CD4-positive, alpha-beta T cell treated with Interleukin-12 subunit alpha and Interleukin-12 subunit beta, for 1 hour (primary cell): ENCODE results near the gene SLC22A23.

Experiments used
- DNase-seq: peaks from one replicate; pipeline ENCODE4 v3.0.0-alpha.2; 2020

Gene SLC22A23

GRCh38 chr6:3350252-3350796 is 106.5 kb downstream of the SLC22A23 start:
- no peak for DNase-seq

- DNase-seq = no peak
Measured at GRCh38 chr6:3349388-3350251, 107.2 kb downstream of the SLC22A23 start.

GRCh38 chr6:3348821-3349220 is 108.0 kb downstream of the SLC22A23 start:
- DNase-seq = no peak

GRCh38 chr6:3347826-3348225 is 109.0 kb downstream of the SLC22A23 start:
- DNase-seq = no peak

GRCh38 chr6:3347247-3347646 is 109.6 kb downstream of the SLC22A23 start:
- DNase-seq = no peak

- DNase-seq = no peak
Measured at GRCh38 chr6:3346476-3346875, 110.4 kb downstream of the SLC22A23 start.

- DNase-seq = no peak
Measured at GRCh38 chr6:3345836-3346235, 111.0 kb downstream of the SLC22A23 start.

GRCh38 chr6:3343089-3343883 is 113.6 kb downstream of the SLC22A23 start:
- DNase-seq = no peak

- no peak for DNase-seq
Measured at GRCh38 chr6:3341467-3341866, 115.4 kb downstream of the SLC22A23 start.

GRCh38 chr6:3340894-3341293 is 116.0 kb downstream of the SLC22A23 start:
- no peak for DNase-seq

GRCh38 chr6:3340358-3340802 is 116.5 kb downstream of the SLC22A23 start:
- no peak for DNase-seq

- no peak for DNase-seq
Measured at GRCh38 chr6:3339811-3340210, 117.0 kb downstream of the SLC22A23 start.

- DNase-seq = no peak
Measured at GRCh38 chr6:3337521-3338350, 119.1 kb downstream of the SLC22A23 start.

GRCh38 chr6:3336859-3337515 is 119.9 kb downstream of the SLC22A23 start:
- DNase-seq = no peak

- DNase-seq = no peak
Measured at GRCh38 chr6:3336066-3336786, 120.6 kb downstream of the SLC22A23 start.

- no peak for DNase-seq
Measured at GRCh38 chr6:3335169-3335568, 121.7 kb downstream of the SLC22A23 start.

- no peak for DNase-seq
Measured at GRCh38 chr6:3334555-3334954, 122.3 kb downstream of the SLC22A23 start.

GRCh38 chr6:3333263-3333662 is 123.6 kb downstream of the SLC22A23 start:
- DNase-seq = no peak

- DNase-seq = no peak
Measured at GRCh38 chr6:3331971-3332370, 124.9 kb downstream of the SLC22A23 start.

- no peak for DNase-seq
Measured at GRCh38 chr6:3331494-3331893, 125.4 kb downstream of the SLC22A23 start.

- no peak for DNase-seq
Measured at GRCh38 chr6:3330199-3330598, 126.7 kb downstream of the SLC22A23 start.
